ENCODE results near the gene STK16. TPM values are rescaled to one million over a fixed set of nuclear protein-coding genes. Genes with fewer than 3 reads are reported as not detected.

STK16 gene
- total and polyA plus RNA-seq, 2 of the 13 experiments (the other 11 are each of a cell fraction or from before 2014, with no cell fraction given), result 28.0 to 50.9 TPM

DNA sequence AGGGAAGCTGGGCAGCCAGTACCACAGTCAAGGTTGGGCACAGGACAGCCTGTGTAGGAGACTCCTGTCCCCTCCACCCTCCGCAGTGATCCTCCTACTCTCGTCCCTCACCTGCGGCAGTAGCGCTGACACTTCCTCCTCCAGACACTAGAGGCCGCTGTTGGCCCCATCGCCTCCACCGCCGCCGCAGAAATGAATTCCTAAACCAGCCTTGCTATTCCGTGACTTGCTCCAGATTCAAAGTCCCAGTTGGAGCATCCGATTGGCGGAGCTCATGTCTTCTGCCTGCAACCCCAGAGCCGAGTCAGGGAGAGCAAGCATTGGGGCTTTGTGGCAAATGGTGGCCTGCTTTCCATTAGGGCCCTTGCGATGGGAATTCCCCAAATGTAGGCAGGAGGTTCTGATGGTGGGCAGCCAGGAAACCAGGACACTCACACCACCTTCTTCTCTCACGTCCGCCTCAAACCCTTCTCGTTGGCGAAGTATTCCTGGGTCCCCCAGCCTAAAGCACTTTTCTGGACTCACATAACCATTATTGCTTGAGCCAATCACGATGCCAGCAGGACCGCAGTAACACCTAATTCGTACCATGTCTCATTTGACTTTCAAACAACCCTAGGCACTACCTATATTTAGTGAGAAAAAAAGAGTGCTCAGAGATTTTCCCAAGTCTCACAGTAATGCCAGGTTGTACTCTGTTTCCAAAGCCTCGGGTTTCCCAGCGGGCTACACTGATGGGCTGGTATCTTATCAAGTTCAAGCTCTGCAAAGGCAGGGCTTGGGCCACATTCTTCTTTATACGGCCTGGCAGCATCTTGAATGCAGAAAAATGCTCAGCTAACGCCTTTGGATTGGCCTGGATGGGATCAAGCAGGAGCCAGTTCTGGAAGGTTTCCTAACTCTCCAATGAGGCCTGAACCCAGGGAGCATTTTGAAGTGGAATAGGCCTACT lies 32.7 kb downstream of the STK16 start (continued):
- TF ChIP-seq ZNF770 (CRISPR knock-in tag; IDR thresholded peaks at IDR 0.05) (no peak), HHEX (CRISPR knock-in tag; IDR thresholded peaks at IDR 0.05) (no peak), U2AF2 (IDR thresholded peaks at IDR 0.05; ENCODE audit: low read depth, low read length) (no peak), ARHGAP35 (CRISPR knock-in tag; IDR thresholded peaks at IDR 0.05; ENCODE audit: borderline replicate concordance) (peak; percentile 69; the same call in 1 of the 2 replicates), ZNF644 (CRISPR knock-in tag; IDR thresholded peaks at IDR 0.05; ENCODE audit: low read depth) (peak; percentile 48; the same call in 1 of the 2 replicates), ZNF124 (CRISPR knock-in tag; IDR thresholded peaks at IDR 0.05) (peak; percentile 49; the same call in 1 of the 2 replicates), ERF (CRISPR knock-in tag; IDR thresholded peaks at IDR 0.05) (peak; percentile 87), SP5 (CRISPR knock-in tag; IDR thresholded peaks at IDR 0.05; ENCODE audit: borderline replicate concordance, low read depth) (no peak), ZNF883 (CRISPR knock-in tag; IDR thresholded peaks at IDR 0.05; ENCODE audit: not compliant biosample characterization) (no peak), NKX3-1 (CRISPR knock-in tag; IDR thresholded peaks at IDR 0.05) (no peak), ZBTB7A (CRISPR knock-in tag; IDR thresholded peaks at IDR 0.05) (no peak), ZNF430 (CRISPR knock-in tag; IDR thresholded peaks at IDR 0.05) (no peak), GABPA (IDR thresholded peaks at IDR 0.05; ENCODE audit: low read depth, low read length) (no peak), GABPA (CRISPR knock-in tag; IDR thresholded peaks at IDR 0.05; ENCODE audit: low read depth) (peak; percentile 37; the same call in 1 of the 2 replicates), FOXM1 (CRISPR knock-in tag; IDR thresholded peaks at IDR 0.05) (no peak), PBX2 (CRISPR knock-in tag; IDR thresholded peaks at IDR 0.05) (no peak), ZNF761 (CRISPR knock-in tag; conservative IDR thresholded peaks at IDR 0.05) (no peak; the same call in 1 of the 2 replicates), ZSCAN21 (CRISPR knock-in tag; IDR thresholded peaks at IDR 0.05; ENCODE audit: borderline replicate concordance) (no peak), PHB2 (IDR thresholded peaks at IDR 0.05; ENCODE audit: partially characterized antibody) (no peak)
- TF ChIP-seq, protein P1, sequence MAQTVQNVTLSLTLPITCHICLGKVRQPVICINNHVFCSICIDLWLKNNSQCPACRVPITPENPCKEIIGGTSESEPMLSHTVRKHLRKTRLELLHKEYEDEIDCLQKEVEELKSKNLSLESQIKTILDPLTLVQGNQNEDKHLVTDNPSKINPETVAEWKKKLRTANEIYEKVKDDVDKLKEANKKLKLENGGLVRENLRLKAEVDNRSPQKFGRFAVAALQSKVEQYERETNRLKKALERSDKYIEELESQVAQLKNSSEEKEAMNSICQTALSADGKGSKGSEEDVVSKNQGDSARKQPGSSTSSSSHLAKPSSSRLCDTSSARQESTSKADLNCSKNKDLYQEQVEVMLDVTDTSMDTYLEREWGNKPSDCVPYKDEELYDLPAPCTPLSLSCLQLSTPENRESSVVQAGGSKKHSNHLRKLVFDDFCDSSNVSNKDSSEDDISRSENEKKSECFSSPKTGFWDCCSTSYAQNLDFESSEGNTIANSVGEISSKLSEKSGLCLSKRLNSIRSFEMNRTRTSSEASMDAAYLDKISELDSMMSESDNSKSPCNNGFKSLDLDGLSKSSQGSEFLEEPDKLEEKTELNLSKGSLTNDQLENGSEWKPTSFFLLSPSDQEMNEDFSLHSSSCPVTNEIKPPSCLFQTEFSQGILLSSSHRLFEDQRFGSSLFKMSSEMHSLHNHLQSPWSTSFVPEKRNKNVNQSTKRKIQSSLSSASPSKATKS (CRISPR knock-in tag; IDR thresholded peaks at IDR 0.05), result no peak
- TF ChIP-seq, protein P2, sequence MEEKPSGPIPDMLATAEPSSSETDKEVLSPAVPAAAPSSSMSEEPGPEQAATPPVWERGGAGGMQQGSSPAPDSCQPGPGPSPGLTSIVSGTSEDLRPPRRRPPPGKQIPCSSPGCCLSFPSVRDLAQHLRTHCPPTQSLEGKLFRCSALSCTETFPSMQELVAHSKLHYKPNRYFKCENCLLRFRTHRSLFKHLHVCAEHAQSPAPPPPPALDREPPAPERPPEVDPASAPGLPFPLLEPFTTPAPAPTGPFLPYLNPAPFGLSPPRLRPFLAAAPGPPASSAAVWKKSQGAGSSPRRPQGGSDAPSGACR (CRISPR knock-in tag; IDR thresholded peaks at IDR 0.05), result no peak
